ENCODE measurements around the gene SMPD3. TPM values are rescaled to one million over a fixed set of nuclear protein-coding genes. Genes with fewer than 3 reads are reported as not detected.

The SMPD3 gene
- total RNA-seq, 1 experiment from 2014 or later: 0.70 TPM

DNA sequence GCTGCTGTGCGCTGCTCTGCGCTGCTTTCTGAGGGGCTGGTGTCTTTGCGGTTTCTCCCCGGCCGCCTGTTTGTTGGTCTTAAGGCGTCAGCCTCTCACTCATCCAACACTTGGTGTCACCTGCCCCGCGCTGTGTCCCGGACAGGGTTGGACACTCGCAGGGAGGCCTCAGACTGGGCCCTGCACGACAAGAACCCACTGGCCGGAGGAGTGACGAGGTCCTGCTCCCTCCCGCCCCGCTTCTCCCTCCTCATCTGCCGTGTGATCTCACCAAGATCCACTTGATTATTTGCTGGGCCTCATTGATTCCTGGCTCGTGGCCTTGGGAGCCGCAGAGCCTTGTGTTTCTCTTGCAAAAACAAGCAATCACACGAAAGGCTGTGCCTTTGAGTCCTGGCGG, 80.9 kb downstream of the SMPD3 start:
- H3K14ac ChIP-seq (ENCODE audit: insufficient read depth, low read length): no peak overlapping the region
- no peak overlapping the region for H3K27ac Mint-ChIP-seq
- no peaks in the 10 kb centered on the region for H3K23me2 ChIP-seq (ENCODE audit: insufficient read length, low read depth, low read length, poor library complexity, severe bottlenecking)
- no peak overlapping the region for H4K8ac ChIP-seq (replicated peaks; ENCODE audit: insufficient read length, low read depth, low read length)
- H3K79me1 ChIP-seq (ENCODE audit: insufficient read depth, low read depth, low read length, poor library complexity, severe bottlenecking): no peaks in the 10 kb centered on the region
- no peak overlapping the region for H2BK12ac ChIP-seq (ENCODE audit: insufficient read length, low read depth, low read length)
- no peak overlapping the region for H2BK20ac ChIP-seq (ENCODE audit: low read depth, low read length, poor library complexity, severe bottlenecking)
- no peaks in the 10 kb centered on the region for H4K20me1 ChIP-seq (ENCODE audit: control insufficient read depth, insufficient read depth, insufficient read length)
- H4K5ac ChIP-seq (ENCODE audit: insufficient read length, low read depth, low read length): no peak overlapping the region
- DNase-seq: no peak
- no peak overlapping the region for H3T11ph ChIP-seq (ENCODE audit: low read length)
- H3K4me3 Mint-ChIP-seq: no peak overlapping the region
- H3K4me1 Mint-ChIP-seq: peaks cover 25 to 48% of the 10 kb centered on the region in 2 experiments
- H4K91ac ChIP-seq (ENCODE audit: insufficient read length, low read depth, low read length): no peak overlapping the region
- H3K9ac ChIP-seq (ENCODE audit: extremely low read depth, insufficient read length, low read length): no peak overlapping the region
- no peaks in the 10 kb centered on the region for H3K27me3 ChIP-seq (ENCODE audit: insufficient read depth, low read length)
- no peaks in the 10 kb centered on the region for H3K9me3 ChIP-seq (ENCODE audit: control insufficient read depth, low read depth, low read length)
- H2AFZ ChIP-seq (ENCODE audit: low read length): no peak overlapping the region
- no peak overlapping the region for H2BK15ac ChIP-seq (ENCODE audit: low read depth, low read length)
- no peak overlapping the region for H3K4me2 ChIP-seq (ENCODE audit: insufficient read depth, insufficient read length, low read length)
- H3K4me1 ChIP-seq (ENCODE audit: insufficient read depth, low read length): no peaks in the 10 kb centered on the region
- H2BK120ac ChIP-seq (ENCODE audit: low read depth, low read length, poor library complexity, severe bottlenecking): no peak overlapping the region
- TF ChIP-seq, protein P1, sequence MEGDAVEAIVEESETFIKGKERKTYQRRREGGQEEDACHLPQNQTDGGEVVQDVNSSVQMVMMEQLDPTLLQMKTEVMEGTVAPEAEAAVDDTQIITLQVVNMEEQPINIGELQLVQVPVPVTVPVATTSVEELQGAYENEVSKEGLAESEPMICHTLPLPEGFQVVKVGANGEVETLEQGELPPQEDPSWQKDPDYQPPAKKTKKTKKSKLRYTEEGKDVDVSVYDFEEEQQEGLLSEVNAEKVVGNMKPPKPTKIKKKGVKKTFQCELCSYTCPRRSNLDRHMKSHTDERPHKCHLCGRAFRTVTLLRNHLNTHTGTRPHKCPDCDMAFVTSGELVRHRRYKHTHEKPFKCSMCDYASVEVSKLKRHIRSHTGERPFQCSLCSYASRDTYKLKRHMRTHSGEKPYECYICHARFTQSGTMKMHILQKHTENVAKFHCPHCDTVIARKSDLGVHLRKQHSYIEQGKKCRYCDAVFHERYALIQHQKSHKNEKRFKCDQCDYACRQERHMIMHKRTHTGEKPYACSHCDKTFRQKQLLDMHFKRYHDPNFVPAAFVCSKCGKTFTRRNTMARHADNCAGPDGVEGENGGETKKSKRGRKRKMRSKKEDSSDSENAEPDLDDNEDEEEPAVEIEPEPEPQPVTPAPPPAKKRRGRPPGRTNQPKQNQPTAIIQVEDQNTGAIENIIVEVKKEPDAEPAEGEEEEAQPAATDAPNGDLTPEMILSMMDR (conservative IDR thresholded peaks at IDR 0.05): no peak
- no peak overlapping the region for H3K18ac ChIP-seq (ENCODE audit: insufficient read length, low read depth, low read length)
- no peaks in the 10 kb centered on the region for H3K9me3 Mint-ChIP-seq
- H3K23ac ChIP-seq (ENCODE audit: insufficient read length, low read depth, low read length): no peak overlapping the region
- H3K79me2 ChIP-seq (ENCODE audit: insufficient read depth, low read length): no peaks in the 10 kb centered on the region
- no peak overlapping the region for H2BK5ac ChIP-seq (ENCODE audit: insufficient read length, low read length)
- peaks cover 8% of the 10 kb centered on the region for H3K27me3 Mint-ChIP-seq (ENCODE audit: low read depth)
- no peaks in the 10 kb centered on the region for H3K36me3 Mint-ChIP-seq (ENCODE audit: insufficient read depth in 1 of 3, low read depth in 3 of 3)
- no peak overlapping the region for H3K56ac ChIP-seq (ENCODE audit: insufficient read length, low read depth, low read length)
- no peak overlapping the region for H3K4ac ChIP-seq (ENCODE audit: low read depth, low read length)
- no peak overlapping the region for H3K27ac ChIP-seq (ENCODE audit: insufficient read length, low read depth, low read length)
- H2AK5ac ChIP-seq (ENCODE audit: insufficient read length, low read length): no peak overlapping the region
- no CpG with 5 or more reads among the region's 20 CpGs for WGBS (ENCODE audit: extremely low coverage, insufficient read length, low lambda C conversion rate)
